Activated T-helper 1 cell treated with anti-CD3 and anti-CD28 coated beads, Interleukin-2, amount 50 U/mL, for 16 hours (primary cell): Measurements from ENCODE around the gene RNF208.
"Not testable (repeated sequence)": the region's sequence is repeated elsewhere in the genome, so short reads cannot be mapped to it uniquely, and the experiment has no call there.

Source experiments
- DNase-seq, 2 donors: peaks; one replicate each; pipeline ENCODE4 v3.0.0-alpha.2; 2020; ENCODE audit warnings: low read depth in 1 of 2, low spot score in 1 of 2

RNF208 gene, protein sequence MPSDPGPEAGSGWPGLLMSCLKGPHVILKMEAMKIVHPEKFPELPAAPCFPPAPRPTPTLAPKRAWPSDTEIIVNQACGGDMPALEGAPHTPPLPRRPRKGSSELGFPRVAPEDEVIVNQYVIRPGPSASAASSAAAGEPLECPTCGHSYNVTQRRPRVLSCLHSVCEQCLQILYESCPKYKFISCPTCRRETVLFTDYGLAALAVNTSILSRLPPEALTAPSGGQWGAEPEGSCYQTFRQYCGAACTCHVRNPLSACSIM

DNA sequence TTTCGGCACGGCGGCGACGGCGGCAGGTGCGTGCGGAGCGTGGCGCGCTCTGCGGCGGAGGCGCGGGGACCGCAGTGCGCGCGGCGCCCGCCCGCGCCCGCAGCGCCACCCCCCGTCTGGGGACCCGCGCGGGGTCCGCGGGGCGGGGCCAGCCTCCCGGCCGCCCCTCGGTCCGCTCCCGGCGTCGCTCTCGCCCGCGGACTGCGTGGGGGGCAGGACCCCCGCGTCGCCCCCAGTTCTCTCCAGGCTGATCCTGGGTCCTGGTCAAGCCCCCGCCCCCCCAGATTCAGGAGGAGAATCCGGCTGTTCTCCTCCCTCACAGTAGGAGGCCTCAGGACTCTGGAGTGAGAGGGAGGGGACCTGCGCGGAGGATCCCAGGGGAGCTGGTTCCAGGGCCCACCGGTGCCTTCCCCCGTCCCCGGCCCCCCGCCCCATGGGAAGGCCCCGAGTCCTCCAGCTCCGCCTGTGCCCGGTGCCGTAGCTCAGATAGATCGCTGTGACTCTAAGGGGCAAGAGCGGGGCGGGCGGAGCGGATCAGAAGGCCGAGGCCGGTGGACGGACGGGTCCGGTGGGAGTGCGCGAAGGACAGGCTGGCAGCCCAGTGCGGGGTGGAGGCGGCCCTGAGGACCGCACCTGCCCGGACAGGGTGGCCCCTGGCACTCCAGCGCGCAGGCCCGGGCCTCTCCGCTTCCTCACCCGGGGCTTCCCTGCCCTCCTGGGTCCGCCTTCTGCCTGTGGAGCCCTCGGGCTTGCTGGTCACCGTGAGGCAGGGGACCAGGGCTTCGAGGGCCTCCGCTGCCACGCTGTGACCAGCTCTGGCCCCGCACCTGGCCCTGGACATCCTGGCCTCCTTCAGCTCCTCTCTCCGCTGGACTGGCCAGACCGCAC is at the start of gene RNF208:
Gene RNF208 (minus strand): TSS at position 51 of the 888 bp plus-strand sequence. CDS start 1,028 bp downstream, outside the sequence.
- DNase-seq: no peak

DNA sequence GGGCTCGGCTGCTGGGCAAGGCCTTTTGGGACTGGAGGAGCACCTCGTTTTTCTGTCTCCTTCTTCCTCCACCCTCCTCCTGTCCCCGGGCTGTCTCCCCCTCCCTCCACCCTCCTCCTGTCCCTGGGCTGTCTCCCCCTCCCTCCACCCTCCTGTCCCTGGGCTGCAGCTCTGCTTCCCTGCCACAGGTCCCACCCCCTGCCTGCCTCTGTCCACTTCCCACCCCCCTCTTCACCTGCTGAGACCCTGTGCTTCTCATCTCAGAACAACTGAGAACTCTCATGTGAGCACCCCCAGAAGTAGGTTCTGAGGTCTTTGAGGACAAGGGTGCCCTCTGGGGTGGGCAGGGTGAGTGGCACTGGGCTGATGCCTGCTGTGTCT is 49.6 kb upstream of the RNF208 start:
- no peak for DNase-seq

DNA sequence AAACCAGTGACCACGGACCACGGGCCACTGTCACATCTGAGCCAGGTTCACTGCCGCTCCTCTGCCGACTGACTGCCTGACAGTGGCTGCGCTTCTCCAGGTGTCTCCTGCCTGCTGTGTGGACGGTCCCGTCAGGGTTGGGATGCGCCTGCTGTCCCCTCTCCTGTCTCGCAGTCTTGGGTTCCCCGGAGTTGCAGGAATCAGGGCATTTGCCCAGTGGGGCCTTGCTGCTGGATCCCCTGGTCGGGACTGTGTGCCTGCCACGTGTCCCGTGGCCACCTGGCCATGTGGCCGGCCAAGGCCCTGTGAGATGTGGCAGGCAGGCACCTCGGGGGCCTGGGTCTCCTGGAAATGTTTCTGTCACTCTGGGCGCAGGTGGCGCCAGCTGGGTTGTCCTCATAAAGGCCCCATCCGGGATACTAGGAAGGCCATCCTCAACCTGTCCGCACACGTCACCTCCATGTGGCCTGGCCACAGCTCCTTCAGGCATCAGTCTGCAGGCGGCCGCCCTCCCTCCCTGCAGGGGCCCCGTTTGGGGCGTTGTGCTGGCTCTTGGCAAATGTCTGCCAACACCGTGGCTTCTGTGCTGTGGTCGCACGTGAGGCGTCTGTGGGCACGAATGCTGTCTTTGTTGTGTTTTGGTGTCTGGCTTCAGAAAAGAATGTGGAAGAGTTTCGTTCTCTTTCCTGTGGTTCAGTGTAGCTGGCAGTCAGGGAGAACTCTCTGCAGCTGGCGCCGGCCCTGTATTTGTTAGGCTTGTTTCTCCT is 49.1 kb upstream of the RNF208 start:
- DNase-seq: no peak

DNA sequence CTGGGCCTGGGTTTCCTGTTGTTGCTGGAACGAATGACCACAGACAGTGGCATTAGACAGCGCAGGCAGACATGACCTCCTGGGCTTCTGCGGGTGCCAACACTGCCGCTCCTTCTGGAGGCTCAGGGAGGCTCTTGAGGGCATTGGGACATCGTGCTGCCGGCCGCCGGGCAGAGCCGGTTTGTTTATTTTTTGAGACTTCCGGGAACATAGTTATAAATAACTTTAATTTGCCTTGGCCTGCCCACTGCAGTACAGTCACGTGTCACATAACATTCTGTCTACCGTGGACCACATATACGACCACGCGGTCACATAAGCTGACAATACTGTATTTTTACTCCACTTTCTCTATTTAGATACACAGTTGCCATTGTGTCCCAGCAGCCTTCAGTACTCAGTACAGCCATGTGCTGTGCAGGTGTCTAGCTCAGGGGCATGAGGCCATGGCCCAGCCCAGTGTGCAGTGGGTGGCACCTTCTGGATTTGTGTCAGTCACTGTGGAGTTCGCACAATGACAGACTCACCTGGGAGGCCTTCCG is 47.3 kb upstream of the RNF208 start:
- DNase-seq: no peak

DNA sequence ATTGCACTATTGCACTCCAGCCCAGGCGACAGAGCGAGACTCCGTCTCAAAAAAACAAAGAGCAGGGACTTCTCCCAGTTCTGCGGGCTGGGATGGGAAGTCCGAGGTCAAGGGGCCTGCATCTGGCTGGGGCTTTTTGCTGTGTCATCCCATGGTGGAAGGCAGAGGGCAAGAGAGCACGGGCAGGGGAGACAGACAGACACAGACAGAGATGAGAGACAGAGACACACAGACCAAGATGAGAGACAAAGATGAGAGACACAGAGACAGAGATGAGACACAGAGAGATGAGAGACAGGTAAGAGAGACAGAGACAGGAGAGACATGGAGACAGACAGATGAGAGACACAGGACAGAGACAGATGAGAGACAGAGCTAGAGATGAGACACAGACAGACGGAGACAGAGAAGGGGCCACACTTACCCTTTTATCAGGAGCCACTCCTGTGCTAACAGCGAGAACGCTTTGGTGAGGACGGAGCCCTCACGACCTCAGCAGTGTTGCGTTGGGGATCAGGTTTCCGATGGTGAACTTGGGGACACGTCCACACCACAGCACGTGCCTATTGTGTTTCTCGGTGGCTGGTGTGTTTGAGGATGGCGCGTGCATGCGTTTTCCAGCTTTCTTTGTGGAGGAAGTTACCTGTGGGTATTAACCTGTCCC is 46.6 kb upstream of the RNF208 start:
- DNase-seq: no peak

DNA sequence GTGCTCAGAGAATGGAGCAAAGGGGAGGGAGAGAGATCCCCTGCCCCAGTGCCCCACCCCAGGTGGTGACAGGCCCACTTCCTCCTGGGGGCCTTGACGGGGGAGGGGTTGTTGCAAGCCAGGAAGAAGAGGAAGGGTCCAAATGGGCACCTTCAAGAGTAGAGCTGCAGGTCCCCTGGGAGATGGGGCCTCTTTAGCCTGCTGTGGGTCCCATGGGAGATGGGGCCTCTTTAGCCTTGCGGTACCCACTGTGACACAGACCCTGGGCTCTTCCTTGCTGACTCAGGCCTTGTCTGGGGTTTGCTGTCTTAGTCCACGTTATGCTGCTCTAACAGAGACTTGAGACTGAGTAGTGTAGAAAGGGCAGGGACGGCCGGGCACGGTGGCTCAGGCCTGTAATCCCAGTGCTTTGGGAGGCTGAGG is 45.9 kb upstream of the RNF208 start:
- no peak for DNase-seq

DNA sequence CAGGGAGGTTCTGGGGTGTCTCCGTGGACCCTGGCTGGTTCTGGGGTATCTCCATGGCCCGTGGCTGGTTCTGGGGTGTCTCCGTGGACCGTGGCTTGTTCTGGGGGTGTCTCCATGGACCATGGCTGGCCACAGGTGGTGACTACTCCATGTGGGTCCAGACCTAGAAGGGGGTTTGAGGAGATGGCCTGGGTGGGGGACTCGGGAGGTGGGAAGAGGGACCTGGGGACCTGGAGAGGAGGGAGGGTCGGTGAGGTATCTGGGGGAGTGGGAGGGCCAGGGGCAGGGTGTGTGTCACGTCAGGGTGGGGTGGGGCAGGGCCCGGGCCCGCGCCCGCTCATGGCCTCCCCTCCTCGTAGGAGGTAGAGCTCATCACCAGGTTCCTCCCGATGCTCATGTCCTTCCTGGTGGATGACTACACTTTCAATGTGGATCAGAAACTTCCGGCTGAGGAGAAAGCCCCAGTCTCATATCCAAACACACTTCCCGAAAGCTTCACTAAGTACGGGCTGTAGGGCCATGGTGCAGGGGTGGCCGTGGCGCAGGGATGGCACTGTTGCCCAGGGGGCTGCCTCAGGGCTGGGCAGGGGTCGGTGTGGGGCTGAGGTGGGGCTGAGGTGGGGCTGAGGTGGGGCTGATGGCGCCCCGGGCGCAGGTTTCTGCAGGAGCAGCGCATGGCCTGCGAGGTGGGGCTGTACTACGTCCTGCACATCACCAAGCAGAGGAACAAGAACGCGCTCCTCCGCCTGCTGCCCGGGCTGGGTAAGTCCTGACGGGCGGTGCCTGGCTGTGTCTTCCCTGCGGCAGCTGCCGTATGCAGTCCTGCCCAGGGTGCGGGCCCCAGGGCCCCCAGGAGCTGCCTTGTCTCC is 44.8 kb upstream of the RNF208 start:
- DNase-seq: no peak

DNA sequence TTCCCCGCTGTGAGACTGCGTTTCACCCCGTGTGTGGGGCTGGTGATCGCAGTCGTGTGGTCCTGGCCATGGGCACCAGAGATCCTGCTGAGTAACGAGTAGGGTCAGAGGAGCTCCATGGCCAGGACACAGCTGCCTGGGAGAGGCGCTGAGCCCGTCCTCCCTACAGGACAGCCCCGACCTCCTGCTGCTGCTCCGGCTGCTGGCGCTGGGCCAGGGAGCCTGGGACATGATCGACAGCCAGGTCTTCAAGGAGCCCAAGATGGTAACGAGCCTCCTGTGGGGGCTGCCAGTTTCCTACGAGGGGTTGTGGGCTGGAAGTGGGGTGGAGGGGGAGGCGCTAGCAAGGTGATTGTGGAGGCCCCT is 44.1 kb upstream of the RNF208 start:
- no peak for DNase-seq

DNA sequence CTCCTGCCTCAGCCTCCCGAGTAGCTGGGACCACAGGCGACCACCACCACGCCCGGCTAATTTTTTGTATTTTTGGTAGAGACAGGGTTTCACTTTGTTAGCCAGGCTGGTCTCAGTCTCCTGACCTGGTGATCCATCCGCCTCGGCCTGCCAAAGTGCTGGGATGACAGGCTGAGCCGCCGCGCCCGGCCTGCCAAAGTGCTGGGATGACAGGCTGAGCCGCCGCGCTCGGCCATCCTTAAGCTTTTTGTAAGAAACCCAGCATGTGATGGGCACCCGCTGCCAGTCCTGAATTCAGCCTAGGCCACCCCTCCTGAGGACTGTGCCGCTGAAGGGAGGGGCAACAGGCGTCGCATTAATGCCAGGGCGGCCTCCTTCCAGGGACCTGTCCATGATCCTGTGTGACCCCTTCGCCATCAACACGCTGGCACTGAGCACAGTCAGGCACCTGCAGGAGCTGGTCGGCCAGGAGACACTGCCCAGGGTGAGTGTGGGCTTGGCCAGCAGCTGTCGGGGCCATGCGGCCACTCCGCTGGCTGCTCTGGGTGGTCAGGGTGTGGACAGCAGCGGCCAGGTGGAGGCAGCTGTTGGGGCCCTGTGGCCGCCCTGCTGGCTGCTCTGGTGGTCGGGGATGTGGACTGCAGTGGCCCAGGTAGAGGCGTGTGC is 43.6 kb upstream of the RNF208 start:
- DNase-seq: no peak

DNA sequence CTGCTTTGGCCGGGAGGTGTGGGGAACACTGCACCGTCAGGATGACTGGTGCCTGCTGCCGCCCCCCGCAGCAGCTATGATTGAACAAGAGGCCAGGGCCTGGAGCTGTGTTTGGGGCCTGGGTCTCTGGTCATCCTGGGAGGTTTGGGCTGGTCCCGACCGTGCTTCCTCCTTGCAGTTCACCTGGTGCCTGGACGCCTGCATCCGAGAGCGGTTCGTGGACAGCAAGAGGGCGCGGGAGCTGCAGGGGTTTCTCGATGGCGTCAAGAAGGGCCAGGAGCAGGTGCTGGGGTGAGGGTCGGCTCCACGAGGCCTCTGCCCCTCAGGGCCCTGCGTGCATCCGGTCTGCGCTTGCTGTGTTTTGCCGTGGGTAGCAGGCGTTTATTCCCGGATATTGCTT is 42.0 kb upstream of the RNF208 start:
- no peak for DNase-seq

DNA sequence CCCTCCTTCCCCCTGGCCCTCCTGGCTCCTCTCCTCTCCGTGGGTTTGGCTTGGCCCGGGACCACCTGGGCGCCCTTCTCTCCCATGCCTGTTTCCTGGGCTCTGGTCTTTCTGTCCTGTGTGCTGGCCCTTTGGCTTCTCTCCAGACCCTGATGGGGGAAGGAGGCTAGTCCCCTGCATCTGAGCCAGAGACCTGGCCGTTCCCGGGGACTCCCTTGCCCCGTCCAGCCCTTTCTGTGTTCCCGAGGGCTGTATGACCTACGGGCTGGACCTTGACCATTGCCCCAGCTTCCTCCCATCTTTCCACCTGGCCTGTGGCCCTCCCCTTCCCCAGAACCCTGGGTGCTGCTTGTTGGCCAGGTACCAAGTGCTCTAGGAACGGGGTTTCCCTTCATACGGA is 41.5 kb upstream of the RNF208 start:
- no peak for DNase-seq

DNA sequence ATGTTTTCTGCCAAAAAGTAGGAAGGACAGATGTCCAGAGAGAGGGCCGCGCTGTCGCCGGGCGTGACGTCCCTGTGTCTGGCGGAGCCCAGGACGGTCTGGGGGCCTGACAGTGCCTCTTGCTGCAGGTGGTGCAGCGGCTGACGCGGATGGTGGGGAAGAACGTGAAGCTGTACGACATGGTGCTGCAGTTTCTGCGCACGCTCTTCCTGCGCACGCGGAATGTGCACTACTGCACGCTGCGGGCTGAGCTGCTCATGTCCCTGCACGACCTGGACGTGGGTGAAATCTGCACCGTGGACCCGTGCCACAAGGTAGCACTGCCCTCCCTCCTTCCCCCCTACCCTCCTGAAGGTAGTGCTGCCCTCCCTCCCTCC is 40.9 kb upstream of the RNF208 start:
- no peak for DNase-seq

DNA sequence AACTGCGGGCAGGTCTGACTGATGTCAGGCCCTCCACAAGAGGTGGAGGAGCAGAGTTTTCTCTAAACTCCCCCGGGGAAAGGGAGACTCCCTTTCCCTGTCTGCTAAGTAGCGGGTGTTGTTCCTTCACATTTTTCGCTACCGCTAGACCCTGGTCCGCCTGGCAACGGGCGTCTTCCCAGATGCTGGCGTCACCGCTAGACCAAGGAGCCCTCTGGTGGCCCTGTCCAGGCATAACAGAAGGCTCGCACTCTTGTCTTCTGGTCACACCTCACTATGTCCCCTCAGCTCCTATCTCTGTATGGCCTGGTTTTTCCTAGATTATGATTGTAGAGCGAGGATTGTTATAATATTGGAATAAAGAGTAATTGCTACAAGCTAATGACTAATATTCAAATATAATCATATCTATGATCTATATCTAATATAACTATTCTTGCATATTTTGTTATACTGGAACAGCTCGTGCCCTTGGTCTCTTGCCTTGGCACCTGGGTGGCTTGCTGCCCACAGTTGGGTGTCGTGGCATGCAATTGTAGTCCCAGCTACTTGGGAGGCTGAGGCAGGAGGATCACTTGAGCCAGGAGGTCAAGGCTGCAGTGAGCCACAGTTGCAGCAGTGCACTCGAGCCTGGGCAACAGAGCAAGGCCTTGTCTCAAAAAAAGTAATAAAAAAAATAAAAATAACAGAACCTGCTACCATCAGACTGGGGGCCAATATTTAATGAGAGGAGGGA is 40.3 kb upstream of the RNF208 start:
- not testable (repeated sequence) for DNase-seq

DNA sequence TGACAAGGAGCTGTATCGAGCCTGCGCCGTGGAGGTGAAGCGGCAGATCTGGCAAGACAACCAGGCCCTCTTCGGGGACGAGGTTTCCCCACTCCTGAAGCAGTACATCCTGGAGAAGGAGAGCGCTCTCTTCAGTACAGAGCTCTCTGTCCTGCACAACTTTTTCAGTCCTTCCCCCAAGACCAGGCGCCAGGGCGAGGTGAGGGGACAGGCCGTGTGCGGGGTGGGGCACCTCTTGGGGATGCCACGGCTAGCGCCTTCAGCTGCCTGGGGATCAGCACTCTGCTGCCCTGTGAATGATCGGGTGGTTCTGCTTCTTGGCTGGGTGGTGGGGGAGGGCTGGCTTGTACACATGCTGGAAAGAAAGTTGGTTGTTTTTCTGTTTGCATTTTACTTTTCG is 34.8 kb upstream of the RNF208 start:
- DNase-seq: no peak

DNA sequence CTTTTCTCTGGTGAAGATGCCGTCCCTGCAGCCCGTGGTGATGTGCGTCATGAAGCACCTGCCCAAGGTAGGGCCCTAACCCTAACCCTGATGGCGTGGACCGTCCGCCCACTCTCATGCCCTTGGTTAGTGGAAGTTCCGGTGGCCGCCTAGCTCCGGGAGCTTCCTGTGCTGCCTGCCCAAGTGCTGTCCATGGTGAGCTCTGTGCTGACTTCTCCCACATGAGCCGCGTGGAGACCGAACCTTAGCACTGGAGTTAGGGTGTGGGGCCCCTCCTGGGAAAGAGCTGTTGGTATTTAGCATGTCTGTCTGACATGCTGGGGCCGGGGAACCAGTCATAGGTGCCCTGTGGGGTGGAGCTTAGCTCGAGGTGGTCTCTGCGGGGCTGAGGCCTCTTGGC is 34.3 kb upstream of the RNF208 start:
- no peak for DNase-seq

DNA sequence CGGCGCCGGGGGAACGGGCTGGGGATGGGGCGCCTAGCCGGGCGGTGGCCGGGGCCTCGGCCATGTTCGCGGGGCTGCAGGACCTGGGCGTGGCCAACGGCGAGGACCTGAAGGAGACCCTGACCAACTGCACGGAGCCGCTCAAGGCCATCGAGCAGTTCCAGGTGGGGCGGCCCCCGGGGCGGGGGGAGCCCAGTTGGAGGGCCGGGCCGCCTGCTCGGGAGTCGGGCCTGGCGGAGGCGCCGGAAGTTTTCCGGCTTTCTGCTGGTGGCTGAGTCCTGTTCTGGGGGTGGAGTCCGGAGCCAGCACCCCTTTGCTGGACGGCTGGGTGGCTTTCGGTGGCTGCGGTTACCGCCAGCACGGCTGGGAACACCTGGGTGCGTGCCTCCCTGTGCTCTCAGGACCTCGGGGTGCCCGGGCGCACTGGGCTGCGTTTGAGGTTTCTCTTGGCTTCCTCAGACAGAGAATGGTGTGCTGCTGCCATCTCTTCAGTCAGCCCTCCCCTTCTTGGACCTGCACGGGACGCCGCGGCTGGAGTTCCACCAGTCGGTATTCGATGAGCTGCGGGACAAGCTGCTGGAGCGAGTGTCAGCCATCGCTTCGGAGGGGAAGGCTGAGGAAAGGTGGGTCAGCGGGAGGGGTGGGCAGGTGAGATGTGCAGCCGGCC is 33.5 kb upstream of the RNF208 start:
- no peak for DNase-seq

DNA sequence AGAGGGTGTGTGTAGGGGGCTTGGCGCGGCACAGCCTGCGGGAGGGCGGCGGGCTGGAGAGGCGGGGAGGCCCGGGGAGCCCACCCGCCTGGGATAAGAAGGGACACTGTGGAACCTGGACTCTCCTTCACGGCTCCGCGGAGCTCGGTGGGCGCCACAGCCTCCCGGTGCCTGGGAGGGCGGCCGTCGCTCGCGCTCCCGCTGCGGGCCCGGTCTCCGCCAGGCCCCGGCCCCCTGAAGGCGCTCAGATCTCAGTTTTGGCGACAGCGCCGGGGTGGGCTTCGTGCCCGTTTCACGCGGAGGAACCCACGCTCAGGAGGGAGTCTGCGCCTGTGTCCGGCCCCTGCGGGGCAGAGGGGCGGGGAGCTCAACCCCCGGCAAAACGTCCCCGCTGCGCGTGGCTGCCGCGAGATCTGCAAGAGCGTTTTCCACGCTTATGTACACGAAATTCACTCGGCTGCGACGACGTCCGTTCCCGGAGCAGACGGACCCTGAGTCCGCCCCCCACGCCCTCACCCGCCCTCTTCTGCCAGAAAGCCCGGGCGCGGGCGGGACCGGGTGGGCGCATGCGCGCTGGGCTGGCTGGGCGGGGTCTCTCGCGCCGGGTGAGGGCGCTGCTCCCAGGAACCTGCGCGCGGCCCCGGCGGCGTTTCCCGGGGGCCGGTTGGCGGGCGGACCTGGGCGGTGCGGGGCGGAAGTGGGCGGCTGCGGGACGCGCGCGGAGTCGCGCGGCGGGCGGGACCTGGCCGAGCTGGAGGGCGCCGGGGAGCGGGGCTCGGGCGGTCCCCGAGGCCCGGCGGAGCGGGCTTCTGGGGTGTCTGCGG is 32.8 kb upstream of the RNF208 start, which contains the start of gene NELFB:
Gene NELFB (plus strand): TSS at position 704 of the 824 bp plus-strand sequence.
- DNase-seq: peak; percentile 93 to 96
